GM18499 (cell line): Measurements from ENCODE around the gene KRT20.
"Not testable (repeated sequence)": the region's sequence is repeated elsewhere in the genome, so short reads cannot be mapped to it uniquely, and the experiment has no call there.

Source experiments
- ATAC-seq: cut with Tn5 transposase; IDR thresholded peaks from one replicate; pipeline ENCODE4 v1.9.1; 2021; ENCODE audit warnings: moderate number of reproducible peaks; ENCODE audit not compliant: insufficient read depth, unreplicated experiment

The KRT20 gene

GRCh38 chr17:40884708-40885512 is at the start of gene KRT20:
Gene KRT20 (minus strand): TSS chr17:40885242. CDS start chr17:40885185, 57 bp downstream.
- ATAC-seq: no peak

GRCh38 chr17:40932608-40933007 is 47.6 kb upstream of the KRT20 start:
- ATAC-seq: no peak

GRCh38 chr17:40931311-40931710 is 46.3 kb upstream of the KRT20 start:
- ATAC-seq: no peak

- ATAC-seq: no peak
Measured at GRCh38 chr17:40926341-40926740, 41.3 kb upstream of the KRT20 start.

GRCh38 chr17:40922239-40922638 is 37.2 kb upstream of the KRT20 start:
- no peak for ATAC-seq

GRCh38 chr17:40921026-40921425 is 36.0 kb upstream of the KRT20 start:
- ATAC-seq: no peak

- ATAC-seq: not testable (repeated sequence)
Measured at GRCh38 chr17:40917116-40917515, 32.1 kb upstream of the KRT20 start.

GRCh38 chr17:40916366-40916765 is 31.3 kb upstream of the KRT20 start:
- ATAC-seq: no peak

- no peak for ATAC-seq
Measured at GRCh38 chr17:40915721-40916256, 30.7 kb upstream of the KRT20 start.

GRCh38 chr17:40915199-40915661 is 30.2 kb upstream of the KRT20 start:
- ATAC-seq: peak; percentile 50

- no peak for ATAC-seq
Measured at GRCh38 chr17:40914075-40914855, 29.2 kb upstream of the KRT20 start.

- ATAC-seq: no peak
Measured at GRCh38 chr17:40912486-40913210, 27.6 kb upstream of the KRT20 start.

GRCh38 chr17:40910441-40910841 is 25.4 kb upstream of the KRT20 start:
- no peak for ATAC-seq

GRCh38 chr17:40909755-40910154 is 24.7 kb upstream of the KRT20 start:
- ATAC-seq: no peak

- no peak for ATAC-seq
Measured at GRCh38 chr17:40909351-40909750, 24.3 kb upstream of the KRT20 start.

- ATAC-seq: no peak
Measured at GRCh38 chr17:40906613-40907012, 21.6 kb upstream of the KRT20 start.

GRCh38 chr17:40905370-40905769 is 20.3 kb upstream of the KRT20 start:
- ATAC-seq: no peak

- ATAC-seq: no peak
Measured at GRCh38 chr17:40903129-40903847, 18.2 kb upstream of the KRT20 start.

- ATAC-seq: no peak
Measured at GRCh38 chr17:40902498-40902897, 17.5 kb upstream of the KRT20 start.

- ATAC-seq: no peak
Measured at GRCh38 chr17:40901981-40902474, 17.0 kb upstream of the KRT20 start.
